ENCODE results near the gene SCN3B.
"Not testable (repeated sequence)": the region's sequence is repeated elsewhere in the genome, so short reads cannot be mapped to it uniquely, and the experiment has no call there.

The SCN3B gene, protein sequence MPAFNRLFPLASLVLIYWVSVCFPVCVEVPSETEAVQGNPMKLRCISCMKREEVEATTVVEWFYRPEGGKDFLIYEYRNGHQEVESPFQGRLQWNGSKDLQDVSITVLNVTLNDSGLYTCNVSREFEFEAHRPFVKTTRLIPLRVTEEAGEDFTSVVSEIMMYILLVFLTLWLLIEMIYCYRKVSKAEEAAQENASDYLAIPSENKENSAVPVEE

DNA sequence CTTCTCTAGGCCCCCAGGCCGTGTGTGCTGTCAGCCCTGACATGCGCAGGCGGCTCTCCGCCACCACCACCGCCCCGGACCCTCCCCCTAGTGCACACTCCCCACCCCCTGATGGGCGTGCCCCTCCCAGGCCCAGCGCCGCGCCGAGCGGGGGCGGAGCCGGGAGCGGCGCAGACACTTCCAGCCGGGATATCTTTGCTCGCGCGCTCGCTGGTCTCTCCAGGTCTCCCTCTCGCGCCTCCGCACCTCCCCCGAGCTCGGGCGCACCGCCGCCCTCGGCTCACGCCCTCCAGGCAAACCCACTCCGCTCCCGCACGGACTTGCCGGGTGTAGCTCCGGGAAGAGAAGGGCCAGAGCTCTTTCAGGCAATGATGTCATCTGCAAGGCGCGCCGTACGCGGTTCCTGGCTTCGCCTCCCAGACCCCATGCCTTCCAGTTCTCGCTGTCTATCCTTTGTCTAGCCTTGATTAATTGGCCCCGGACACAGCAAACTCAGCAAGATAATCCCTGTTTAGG lies at the start of gene SCN3B:
TSS of gene SCN3B (minus strand) at position 59 of the 516 bp plus-strand sequence. CDS start 823 bp downstream, outside the sequence.
- peak; percentile 61 for DNase-seq (ENCODE audit: low spot score)

DNA sequence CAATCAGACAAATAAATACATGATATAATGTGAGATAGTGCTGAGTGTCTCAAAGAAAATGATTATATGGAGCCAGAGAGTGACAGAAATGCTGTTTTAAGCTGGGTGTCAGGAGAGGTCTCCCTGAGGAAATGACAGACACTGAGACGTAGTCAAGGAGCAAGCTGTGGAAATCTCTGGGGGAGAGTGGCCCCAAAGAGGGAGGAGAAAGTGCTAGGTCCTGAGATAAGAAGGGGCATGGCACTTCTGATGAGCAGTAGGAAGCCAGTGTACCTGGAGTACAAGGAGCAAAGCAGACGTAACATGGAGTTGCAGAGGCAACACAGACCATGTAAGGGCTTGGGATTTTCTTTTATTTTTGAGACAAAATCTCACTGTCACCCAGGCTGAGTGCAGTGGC lies 48.3 kb upstream of the SCN3B start:
- DNase-seq (ENCODE audit: low spot score), result no peak

DNA sequence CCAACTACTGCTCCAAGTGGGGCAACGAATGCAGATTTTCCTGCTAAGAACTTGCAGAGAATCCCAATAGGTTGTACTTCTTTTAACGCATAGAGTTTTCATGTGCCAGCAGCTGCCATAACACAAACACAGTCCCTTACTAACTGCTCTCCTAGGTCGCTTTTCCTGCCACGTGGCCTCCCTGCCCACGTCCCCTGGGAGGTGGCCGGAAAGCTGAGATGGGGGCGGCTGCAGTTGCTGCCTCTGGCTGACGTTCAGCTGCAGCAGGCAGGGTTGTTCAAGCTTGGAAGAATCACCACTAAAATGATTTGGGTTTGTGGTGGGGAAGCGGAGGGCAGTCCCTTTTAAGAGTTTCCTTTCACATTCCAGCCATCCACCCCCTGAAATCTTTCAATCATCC lies 47.7 kb upstream of the SCN3B start:
- no peak for DNase-seq (ENCODE audit: low spot score)

DNA sequence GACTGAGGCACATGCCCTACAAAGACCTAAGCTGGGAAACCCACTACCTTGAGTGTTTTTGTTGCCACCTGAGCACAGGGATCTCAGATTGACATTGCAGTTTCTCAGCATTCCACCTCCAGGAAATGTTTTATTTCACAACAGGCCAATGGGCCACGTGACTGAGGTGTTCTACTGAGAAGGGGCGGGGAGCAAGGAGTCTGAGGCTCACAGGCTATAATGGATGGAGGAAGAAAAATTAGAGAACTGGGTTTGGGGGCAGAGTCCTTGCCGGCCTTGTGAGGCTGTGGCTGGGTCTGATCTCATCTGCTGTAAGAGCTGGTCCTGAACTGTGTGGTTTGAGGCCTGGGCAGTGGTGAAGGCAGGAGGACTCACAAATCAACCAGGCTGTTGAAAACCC lies 46.3 kb upstream of the SCN3B start:
- DNase-seq (ENCODE audit: low spot score), result no peak

DNA sequence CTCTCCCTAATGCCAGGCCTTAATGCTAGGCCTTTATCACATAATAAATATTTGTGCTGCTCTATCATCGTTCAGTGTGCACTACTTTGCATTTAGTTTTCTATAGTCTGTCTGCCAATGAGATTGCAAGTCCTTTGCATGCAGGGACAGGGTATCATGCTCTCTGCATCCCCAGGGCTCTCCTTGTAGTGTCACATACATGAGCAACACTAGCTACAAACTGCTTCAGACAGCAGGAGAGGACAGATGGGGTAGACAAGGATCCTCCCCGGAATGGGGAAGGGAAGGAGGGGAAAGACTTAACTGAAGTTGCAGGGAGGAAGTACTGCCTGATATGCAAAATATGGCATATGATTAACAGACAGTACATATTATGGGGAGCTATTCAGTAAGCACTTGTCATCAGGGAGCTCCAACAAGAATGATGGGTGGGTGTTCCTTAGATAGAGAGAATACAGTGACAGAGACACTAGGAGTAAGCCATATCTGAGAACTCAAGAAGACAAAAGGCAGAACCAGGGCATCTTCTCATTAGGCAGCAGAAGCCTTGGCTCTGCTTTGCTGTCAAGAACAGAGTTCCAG lies 44.2 kb upstream of the SCN3B start:
- no peak for DNase-seq (ENCODE audit: low spot score)

DNA sequence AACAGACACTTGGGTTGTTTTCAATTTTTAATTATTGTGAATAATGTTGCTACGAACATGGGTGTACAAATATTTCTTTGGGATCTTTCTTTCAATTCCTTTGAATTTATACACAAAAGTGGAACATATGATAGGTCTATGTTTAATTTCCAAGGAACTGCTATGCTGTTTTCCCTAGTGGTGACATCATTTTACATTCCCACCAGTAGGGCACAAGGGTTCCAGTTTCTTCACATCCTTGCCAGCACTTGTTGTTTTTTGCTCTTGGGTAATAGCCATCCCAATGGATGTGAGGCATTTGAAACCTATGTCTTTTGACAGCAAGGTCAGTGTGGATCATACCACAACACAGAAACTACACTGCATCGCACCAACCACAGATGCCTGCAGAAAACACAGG lies 41.8 kb upstream of the SCN3B start:
- no peak for DNase-seq (ENCODE audit: low spot score)

DNA sequence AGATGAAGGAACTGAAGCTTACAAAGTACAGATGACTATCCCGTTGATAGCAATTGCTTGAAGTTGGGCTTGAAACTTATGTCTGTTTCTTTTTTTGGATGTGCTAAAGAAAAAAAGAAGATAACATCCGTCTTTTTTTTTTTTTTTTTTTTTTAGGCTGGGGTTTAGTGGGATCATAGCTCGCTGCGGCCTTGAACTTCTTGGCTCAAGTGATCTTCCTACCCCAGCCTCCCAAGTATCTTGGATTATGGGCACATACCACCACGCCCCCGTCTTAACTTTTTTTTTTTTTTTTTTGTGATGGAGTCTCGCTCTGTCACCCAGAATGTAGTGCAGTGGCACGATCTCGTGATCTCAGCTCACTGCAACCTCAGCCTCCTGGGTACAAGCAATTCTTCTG lies 40.8 kb upstream of the SCN3B start:
- DNase-seq (ENCODE audit: low spot score), result no peak

DNA sequence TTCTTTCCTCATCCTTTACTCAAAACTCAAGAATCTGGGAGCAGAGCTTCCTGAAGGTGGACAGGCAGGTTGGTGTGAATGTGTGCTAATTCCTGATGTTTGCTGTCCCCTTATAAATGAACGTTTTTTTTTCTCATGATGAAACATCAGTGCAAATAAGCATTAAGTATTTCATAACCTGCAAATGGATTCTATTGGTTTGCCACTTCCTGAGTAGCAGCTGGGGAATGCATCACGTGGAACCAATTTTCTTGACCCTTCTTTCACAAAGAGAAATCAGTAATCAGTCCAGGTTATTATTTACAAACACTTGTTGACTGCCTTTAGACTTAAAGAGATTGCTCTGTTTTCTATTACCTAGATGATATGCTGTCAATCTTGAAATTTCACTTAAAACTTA lies 40.1 kb upstream of the SCN3B start:
- DNase-seq (ENCODE audit: low spot score), result no peak

DNA sequence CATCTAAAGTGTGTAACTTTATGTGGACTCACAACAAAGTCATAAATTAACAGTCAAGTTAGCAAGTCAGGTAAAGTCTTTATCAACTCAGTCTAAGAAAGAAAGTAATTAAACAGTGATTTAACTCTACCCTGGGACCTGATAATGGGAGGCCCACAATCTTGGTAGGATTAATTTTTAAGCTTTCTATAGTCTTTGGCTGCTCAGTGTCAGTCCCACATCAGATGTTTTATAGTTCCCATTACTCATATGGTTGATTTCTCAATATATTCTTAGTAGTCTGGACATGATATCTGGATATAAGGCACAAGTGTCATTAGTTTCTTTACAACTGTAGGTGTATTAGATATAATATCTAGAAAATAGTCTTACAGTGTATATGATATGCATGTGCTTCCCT lies 38.5 kb upstream of the SCN3B start:
- no peak for DNase-seq (ENCODE audit: low spot score)

DNA sequence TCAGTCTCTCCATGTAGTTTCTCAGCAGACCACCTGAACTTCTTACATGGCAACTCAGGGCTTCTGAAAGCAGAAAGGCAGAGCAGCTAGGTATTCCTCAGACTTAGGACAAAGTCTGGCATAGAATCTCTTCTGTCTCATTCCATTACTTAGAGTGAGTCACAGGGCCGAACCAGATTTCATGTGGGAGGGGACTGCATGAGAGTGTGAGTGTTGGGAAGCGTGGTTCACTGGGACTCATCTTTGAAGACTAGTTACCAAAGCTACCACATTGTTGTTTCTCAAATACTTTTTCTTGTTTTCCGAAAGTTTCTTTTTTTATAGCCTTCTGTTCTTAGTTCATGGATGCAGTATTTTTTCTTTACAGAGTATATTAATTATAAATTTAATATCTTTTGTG lies 36.1 kb upstream of the SCN3B start:
- DNase-seq (ENCODE audit: low spot score), result no peak

DNA sequence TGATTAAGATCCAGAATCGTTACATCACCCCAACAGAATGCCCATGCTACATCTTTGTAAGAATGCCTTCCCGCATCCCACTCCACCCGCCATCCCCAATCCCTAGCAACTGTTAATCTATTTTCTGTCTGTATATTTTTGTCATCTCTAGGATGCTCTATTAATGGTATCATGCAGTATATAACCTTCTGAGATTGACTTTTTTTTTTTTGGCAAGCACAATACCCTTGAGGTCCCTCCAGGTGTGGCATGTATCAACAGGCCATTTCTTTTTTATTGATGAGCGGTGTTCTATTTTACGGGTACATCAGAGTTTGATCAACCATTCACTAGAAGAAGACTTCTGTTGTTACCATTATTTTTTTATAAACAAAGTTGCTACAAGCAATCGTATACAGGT lies 30.2 kb upstream of the SCN3B start:
- no peak for DNase-seq (ENCODE audit: low spot score)

DNA sequence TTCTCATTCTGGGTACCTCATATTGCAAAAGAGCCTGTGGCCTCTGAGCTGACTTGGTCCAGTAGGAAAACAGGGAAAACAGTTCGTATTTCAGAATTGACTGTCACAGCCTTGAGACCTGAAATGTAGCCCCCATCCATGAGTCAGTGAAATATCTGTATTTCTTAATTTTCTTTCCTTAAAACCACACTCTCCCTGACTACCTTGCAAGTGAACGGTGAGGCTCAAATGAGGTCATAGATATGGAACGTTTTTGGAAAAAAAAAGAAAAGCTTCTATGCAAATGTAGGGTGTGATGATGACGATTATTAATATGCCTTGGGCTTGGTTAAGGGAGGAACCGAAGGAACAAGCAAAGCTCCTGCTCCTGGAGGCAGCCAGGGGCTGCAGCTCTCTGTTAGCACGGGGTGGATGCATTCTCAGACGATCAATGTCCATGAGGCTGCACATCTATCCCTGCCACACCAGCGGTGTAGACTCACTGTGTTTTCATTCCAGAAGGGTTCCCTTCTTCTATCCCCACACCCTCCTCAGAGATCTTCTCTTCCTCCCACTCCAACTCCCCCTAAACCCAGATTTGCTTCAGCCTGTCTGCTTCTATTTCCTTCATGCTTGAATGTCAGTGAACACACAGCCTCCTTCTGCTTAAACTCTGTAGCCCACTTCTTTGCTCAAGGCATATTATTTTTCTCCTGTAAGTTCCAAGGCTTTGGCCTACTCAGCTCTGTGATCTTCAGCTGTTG lies 29.2 kb upstream of the SCN3B start:
- peak; percentile 58 for DNase-seq (ENCODE audit: low spot score)

DNA sequence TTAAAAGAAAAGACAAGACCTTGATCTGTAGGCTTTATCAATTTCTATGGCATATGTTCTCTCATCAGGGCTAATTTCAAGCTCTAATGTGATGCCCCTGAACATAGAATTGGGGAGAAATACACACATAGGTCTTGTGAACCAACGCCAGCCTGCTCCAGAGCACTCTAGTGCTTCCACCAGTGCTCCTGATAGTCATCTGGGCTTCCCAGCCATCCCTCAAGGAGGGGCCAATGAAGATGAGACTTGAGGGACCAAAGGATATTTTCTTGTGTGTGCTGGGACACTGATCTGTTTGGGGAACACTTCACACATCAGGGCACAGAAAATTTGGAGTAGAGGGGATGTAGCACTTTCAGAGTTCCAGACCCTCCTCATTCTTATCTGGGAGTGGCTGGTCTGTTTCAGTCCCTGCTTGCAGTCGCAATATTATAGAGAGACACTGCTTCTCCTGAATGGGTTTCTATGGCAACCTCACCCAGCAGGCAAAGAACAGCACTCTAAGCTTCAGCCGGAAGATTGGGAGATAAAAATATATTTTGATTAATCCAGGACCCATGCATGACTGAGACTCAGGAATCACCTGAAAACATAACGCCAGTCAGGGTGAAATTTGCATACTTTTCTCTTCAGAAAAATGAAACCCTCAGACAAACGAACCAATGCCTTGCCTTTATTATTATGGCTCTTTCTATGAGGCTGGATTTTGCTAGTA lies 28.4 kb upstream of the SCN3B start:
- DNase-seq (ENCODE audit: low spot score), result peak; percentile 67

DNA sequence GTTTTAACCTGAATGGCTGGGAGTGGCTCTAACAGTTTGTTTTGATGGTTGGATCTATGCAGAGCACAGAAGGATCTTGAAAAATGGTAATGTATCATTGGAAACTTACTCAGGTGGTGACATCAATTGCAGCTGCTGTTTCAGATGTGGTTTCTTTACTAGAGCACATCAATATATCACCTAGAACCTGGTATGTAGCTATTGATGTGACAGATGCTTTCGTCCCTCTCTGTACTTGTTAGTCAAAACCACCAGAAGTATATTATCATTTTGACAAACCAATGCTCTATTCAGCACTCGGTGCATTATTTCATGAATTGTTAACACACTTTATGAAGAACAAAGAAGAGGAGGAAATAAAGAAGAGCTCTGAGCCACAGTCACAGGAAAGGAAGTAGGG lies 26.6 kb upstream of the SCN3B start:
- DNase-seq (ENCODE audit: low spot score), result no peak

DNA sequence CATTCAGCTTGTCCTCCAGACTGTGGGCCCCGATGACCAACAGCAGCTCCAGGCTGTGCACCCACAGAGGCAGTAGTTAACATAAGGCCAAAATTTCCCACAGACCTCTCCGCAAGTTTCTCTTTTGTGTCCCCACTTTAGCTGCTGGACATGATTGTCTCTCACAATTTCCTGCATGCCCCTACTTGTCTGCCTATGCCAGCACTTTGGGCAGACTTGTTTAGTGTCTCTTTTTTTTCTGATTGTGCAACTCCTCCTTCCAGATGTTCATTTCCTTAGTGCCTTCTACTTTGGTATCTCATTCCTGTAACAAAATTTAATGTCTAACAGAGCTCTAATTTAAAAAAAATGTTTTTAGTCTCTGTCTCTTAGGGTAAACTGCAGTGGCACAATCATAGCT lies 23.8 kb upstream of the SCN3B start:
- no peak for DNase-seq (ENCODE audit: low spot score)

DNA sequence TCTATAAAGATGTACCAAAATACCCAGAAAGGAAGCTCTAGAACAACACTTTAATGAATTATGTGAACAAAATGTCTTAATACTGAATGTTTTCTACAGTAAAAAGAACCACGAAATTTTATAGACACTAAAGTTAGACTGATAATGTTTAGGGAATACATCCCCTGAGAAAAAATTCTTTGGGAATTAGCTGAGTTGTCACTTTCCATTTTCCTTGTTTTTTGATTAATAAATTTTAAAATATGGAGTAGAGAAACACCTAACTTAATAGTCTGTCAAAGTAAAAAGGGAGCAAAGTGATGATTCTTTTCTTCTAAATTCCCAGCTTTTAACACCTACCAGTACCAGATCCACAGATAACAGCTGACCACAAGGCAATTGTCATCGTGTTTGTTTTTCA lies 23.1 kb upstream of the SCN3B start:
- no peak for DNase-seq (ENCODE audit: low spot score)

DNA sequence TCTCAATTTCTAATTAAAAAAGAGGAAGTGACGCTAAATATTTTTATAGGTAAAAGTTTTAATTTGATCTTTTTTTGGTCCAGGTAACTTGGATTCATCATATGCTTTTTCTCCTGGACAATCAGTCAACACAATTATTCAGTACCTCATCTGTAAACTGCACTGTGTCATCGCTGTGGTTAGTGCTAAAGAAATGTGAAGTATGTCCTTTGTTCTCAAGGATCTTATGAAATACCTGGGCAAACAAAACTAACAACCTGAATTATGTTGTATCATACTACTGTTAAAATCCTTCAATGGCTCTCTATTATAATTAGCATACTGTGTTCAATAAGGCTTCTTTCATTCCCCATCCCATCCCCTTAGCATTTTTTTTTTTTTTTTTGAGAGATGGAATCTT lies 19.9 kb upstream of the SCN3B start:
- no peak for DNase-seq (ENCODE audit: low spot score)

DNA sequence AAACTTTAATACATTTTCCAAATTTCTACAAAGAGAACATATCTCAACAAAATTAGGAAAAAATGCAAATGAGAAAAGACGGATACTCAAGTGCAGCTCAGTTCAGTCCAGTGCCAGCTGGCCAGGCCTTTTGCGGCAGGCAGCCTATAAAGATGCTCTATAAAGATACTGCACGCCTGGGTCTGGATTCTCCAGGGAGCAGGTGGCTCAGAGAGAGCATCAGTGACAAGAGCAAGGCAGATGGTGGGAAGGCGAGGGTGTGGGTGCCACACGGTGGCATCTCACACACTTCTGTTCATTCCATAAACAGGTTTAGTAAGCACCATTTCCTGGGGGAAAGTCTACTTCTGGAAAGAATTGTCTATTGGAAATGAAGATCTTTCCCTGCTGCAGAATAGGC lies 18.1 kb upstream of the SCN3B start:
- DNase-seq (ENCODE audit: low spot score), result no peak

DNA sequence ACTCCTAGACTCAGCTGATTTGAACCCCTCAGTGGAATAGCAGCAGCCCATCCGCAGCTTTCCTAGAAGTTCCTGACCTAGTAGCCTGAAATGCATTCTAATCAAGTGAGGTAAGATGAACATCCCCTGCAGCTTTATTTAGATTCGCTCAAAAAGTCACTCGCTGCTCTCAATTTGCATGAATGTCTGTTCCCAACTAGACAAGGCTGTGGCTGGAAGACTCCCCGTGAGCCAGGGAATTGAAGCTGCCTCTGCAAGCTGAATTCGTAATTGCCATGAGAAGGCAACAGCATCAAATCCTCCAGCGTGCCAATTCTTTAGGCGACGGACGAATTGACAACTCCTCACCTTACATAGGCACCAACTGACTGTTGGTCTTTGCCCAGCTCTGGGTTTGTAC lies 17.1 kb upstream of the SCN3B start:
- DNase-seq (ENCODE audit: low spot score), result no peak

DNA sequence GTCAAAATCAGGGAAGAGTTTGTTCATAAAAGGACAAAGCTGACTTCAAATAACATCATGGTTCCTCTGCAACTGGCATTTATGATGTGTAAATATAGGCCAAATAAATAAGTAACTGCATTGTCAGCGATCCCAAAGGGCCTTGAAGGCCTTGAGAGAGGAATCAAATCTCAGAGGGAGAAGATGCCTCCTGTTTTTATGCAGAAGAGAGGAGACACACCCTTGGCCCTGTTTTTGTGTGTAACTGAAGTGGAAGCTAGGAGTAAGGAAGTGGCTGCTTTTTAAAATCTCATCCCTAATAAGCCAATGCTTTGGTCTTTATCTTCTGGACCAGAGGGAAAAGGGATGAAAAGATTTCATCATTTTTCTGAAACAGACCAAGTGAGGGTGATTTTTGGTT lies 15.7 kb upstream of the SCN3B start:
- DNase-seq (ENCODE audit: low spot score), result no peak

DNA sequence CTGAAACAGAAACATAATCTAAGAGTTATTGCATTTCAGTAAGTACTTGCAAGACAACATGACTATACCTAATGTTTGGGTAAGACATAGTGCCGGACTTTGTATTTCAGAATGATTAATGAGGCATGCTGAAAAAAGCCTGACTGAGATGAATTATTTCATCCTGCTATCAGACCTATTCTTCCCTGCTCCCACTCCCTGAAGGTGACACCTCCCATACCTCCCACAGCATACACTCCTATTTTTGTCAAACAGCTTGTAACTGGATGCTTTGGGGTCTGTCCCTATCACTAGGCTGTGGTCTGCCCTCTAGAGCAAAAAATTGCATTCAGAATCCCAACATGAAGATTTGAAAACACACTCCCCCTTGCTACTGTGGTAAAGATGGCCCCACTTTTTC lies 10.9 kb upstream of the SCN3B start:
- DNase-seq (ENCODE audit: low spot score), result no peak

DNA sequence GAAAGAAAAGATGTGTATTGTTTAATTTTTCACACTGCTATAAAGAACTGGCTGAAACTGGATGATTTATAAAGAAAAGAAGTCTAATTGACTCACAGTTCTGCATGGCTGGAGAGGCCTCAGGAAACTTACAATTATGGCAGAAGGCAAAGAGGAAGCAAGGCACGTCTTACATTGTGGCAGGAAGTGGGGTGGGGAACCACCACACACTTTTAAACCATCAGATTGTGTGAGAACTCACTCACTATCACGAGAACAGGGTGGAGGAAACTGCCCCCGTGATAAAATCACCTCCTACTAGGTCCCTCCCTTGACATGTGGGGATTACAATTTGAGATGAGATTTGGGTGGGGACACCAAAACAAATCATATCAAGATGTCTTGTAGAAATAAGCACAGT lies 5.5 kb upstream of the SCN3B start:
- not testable (repeated sequence) for DNase-seq (ENCODE audit: low spot score)

DNA sequence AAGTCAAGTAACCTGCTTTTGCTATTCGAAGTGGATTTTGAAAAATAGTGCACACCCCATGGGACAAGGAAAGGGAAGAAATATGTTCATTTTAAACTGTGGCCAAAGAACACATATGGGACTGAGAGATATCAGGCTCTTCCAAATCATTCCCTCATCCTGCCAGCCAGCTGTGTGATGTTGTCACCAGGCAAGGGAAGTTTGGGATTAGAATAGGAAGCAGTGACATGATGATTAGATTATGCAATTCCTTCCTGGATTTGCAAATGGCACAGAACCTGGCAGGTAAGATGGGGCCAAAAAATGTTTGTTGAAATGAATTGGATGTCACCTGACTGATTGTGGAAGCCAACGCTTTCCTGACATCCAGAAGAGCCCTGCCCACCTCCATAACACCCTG lies 4.9 kb upstream of the SCN3B start:
- no peak for DNase-seq (ENCODE audit: low spot score)
